GM12873 (cell line): Measurements from ENCODE around the gene MLIP.

Source experiments
- CTCF ChIP-seq: IDR thresholded peaks from 2 replicates; pipeline ENCODE4 v1.5.1; 2012; ENCODE audit warnings: low read depth, mild to moderate bottlenecking, moderate library complexity, low read length, control low read depth; ENCODE audit not compliant: insufficient read depth; ENCODE audit errors: missing control alignments

The MLIP gene

GRCh38 chr6:54299542-54300269 lies 188.5 kb downstream of the MLIP start:
- no peak for TF ChIP-seq CTCF

- TF ChIP-seq CTCF: no peak
Observed at GRCh38 chr6:54301770-54302169, 190.5 kb downstream of the MLIP start.

GRCh38 chr6:54307439-54307910 lies 196.2 kb downstream of the MLIP start:
- no peak for TF ChIP-seq CTCF

GRCh38 chr6:54308289-54308985 lies 197.2 kb downstream of the MLIP start, which contains the start of gene TINAG:
Gene TINAG (plus strand): TSS chr6:54308441. CDS start chr6:54308551, 110 bp downstream.
- no peak for TF ChIP-seq CTCF

- TF ChIP-seq CTCF: no peak
Observed at GRCh38 chr6:54308986-54309315, 197.7 kb downstream of the MLIP start.

- TF ChIP-seq CTCF: no peak
Observed at GRCh38 chr6:54310377-54311152, 199.3 kb downstream of the MLIP start.

GRCh38 chr6:54315656-54316055 lies 204.4 kb downstream of the MLIP start:
- no peak for TF ChIP-seq CTCF
